Measurements from ENCODE around the gene GRID2. TPM values are rescaled to one million over a fixed set of nuclear protein-coding genes. Genes with fewer than 3 reads are reported as not detected.

Gene GRID2
- total and polyA plus RNA-seq, 2 donors from 2014 or later, result 0.19 TPM; not detected in 1

- H3K9me3 ChIP-seq (ENCODE audit: control insufficient read depth in 2 of 3, insufficient read depth in 1 of 3, low read length in 3 of 3), result no peaks in the 10 kb centered on the region
- H3K27me3 ChIP-seq (ENCODE audit: control insufficient read depth, insufficient read depth, low read length), result no peaks in the 10 kb centered on the region
- no peaks in the 10 kb centered on the region for H3K36me3 ChIP-seq (ENCODE audit: control insufficient read depth in 2 of 3, insufficient read depth in 3 of 3, low read length in 3 of 3)
- FAIRE-seq (peak; percentile 58), DNase-seq (peak in 4 of 5 donors; percentile 55 to 80 (median 66))
- H3K9ac ChIP-seq (ENCODE audit: low read length in 3 of 3), result no peak overlapping the region
- intact Hi-C loops (cut with DNase I), result no loop called here
- no peak overlapping the region for H3K4me3 ChIP-seq (ENCODE audit: low read length in 3 of 3)
- H3K4me1 ChIP-seq (ENCODE audit: control insufficient read depth in 2 of 3, insufficient read depth in 2 of 3, low read depth in 1 of 3, low read length in 3 of 3), result no peaks in the 10 kb centered on the region
- H3K27ac ChIP-seq (ENCODE audit: low read depth in 2 of 2, low read length in 2 of 2), result no peak overlapping the region
- TF ChIP-seq CTCF (IDR thresholded peaks at IDR 0.05; ENCODE audit: borderline replicate concordance, extremely low read depth, insufficient read depth), result peak; percentile 63
These were observed 1487.9 kb downstream of the GRID2 start for GRCh38 chr4:93791570-93792195.

- no peak overlapping the region for H3K27ac ChIP-seq (ENCODE audit: low read depth in 2 of 2, low read length in 2 of 2)
- FAIRE-seq, result no peak
- no peak overlapping the region for H3K4me3 ChIP-seq (ENCODE audit: low read length in 3 of 3)
- intact Hi-C loops (cut with DNase I), result no loop called here
- no peak for TF ChIP-seq CTCF (IDR thresholded peaks at IDR 0.05; ENCODE audit: borderline replicate concordance, extremely low read depth, insufficient read depth)
- DNase-seq, result no peak
- no peaks in the 10 kb centered on the region for H3K4me1 ChIP-seq (ENCODE audit: control insufficient read depth in 2 of 3, insufficient read depth in 2 of 3, low read depth in 1 of 3, low read length in 3 of 3)
- no peak overlapping the region for H3K9ac ChIP-seq (ENCODE audit: low read length in 3 of 3)
- no peaks in the 10 kb centered on the region for H3K9me3 ChIP-seq (ENCODE audit: control insufficient read depth in 2 of 3, insufficient read depth in 1 of 3, low read length in 3 of 3)
- H3K27me3 ChIP-seq (ENCODE audit: control insufficient read depth, insufficient read depth, low read length), result no peaks in the 10 kb centered on the region
- no peaks in the 10 kb centered on the region for H3K36me3 ChIP-seq (ENCODE audit: control insufficient read depth in 2 of 3, insufficient read depth in 3 of 3, low read length in 3 of 3)
These were observed 1498.3 kb downstream of the GRID2 start for GRCh38 chr4:93802045-93802444.

- no peak overlapping the region for H3K27ac ChIP-seq (ENCODE audit: low read depth in 2 of 2, low read length in 2 of 2)
- no peaks in the 10 kb centered on the region for H3K27me3 ChIP-seq (ENCODE audit: control insufficient read depth, insufficient read depth, low read length)
- DNase-seq, result no peak
- FAIRE-seq, result no peak
- TF ChIP-seq CTCF (IDR thresholded peaks at IDR 0.05; ENCODE audit: borderline replicate concordance, extremely low read depth, insufficient read depth), result no peak
- intact Hi-C loops (cut with DNase I), result no loop called here
- H3K9ac ChIP-seq (ENCODE audit: low read length in 3 of 3), result no peak overlapping the region
- H3K4me3 ChIP-seq (ENCODE audit: low read length in 3 of 3), result no peak overlapping the region
- no peaks in the 10 kb centered on the region for H3K9me3 ChIP-seq (ENCODE audit: control insufficient read depth in 2 of 3, insufficient read depth in 1 of 3, low read length in 3 of 3)
- H3K4me1 ChIP-seq (ENCODE audit: control insufficient read depth in 2 of 3, insufficient read depth in 2 of 3, low read depth in 1 of 3, low read length in 3 of 3), result no peaks in the 10 kb centered on the region
- no peaks in the 10 kb centered on the region for H3K36me3 ChIP-seq (ENCODE audit: control insufficient read depth in 2 of 3, insufficient read depth in 3 of 3, low read length in 3 of 3)
These were observed 1506.0 kb downstream of the GRID2 start for GRCh38 chr4:93809773-93810172.

Measured in kidney (tissue), 14 donors.